Measurements from ENCODE around the gene TCF12.

Gene TCF12

GRCh38 chr15:57118013-57118799 lies 199.8 kb downstream of the TCF12 start:
- no peak for TF ChIP-seq CTCF (IDR thresholded peaks at IDR 0.05; ENCODE audit: control insufficient read depth, insufficient read depth, low read depth, low read length, missing control alignments)
- H3K4me3 ChIP-seq (ENCODE audit: control insufficient read depth, low read depth, low read length) = no peak overlapping the region
- DNase-seq (ENCODE audit: low read depth) = no peak

- no peak for TF ChIP-seq CTCF (IDR thresholded peaks at IDR 0.05; ENCODE audit: control insufficient read depth, insufficient read depth, low read depth, low read length, missing control alignments)
- H3K4me3 ChIP-seq (ENCODE audit: control insufficient read depth, low read depth, low read length) = no peak overlapping the region
- no peak for DNase-seq (ENCODE audit: low read depth)
These were observed 203.8 kb downstream of the TCF12 start for GRCh38 chr15:57122080-57122840.

- no peak for DNase-seq (ENCODE audit: low read depth)
- H3K4me3 ChIP-seq (ENCODE audit: control insufficient read depth, low read depth, low read length) = no peak overlapping the region
- no peak for TF ChIP-seq CTCF (IDR thresholded peaks at IDR 0.05; ENCODE audit: control insufficient read depth, insufficient read depth, low read depth, low read length, missing control alignments)
These were observed 205.6 kb downstream of the TCF12 start for GRCh38 chr15:57124036-57124435.

GRCh38 chr15:57129064-57129463 lies 210.6 kb downstream of the TCF12 start:
- TF ChIP-seq CTCF (IDR thresholded peaks at IDR 0.05; ENCODE audit: control insufficient read depth, insufficient read depth, low read depth, low read length, missing control alignments) = no peak
- no peak overlapping the region for H3K4me3 ChIP-seq (ENCODE audit: control insufficient read depth, low read depth, low read length)

GRCh38 chr15:57130956-57131355 lies 212.5 kb downstream of the TCF12 start:
- DNase-seq (ENCODE audit: low read depth) = no peak
- TF ChIP-seq CTCF (IDR thresholded peaks at IDR 0.05; ENCODE audit: control insufficient read depth, insufficient read depth, low read depth, low read length, missing control alignments) = no peak
- no peak overlapping the region for H3K4me3 ChIP-seq (ENCODE audit: control insufficient read depth, low read depth, low read length)

More at GRCh38 chr15:57129064-57129463, 210.6 kb downstream of the TCF12 start:
- no peak for DNase-seq (ENCODE audit: low read depth)

- no peak for DNase-seq (ENCODE audit: low read depth)
- TF ChIP-seq CTCF (IDR thresholded peaks at IDR 0.05; ENCODE audit: control insufficient read depth, insufficient read depth, low read depth, low read length, missing control alignments) = no peak
- H3K4me3 ChIP-seq (ENCODE audit: control insufficient read depth, low read depth, low read length) = no peak overlapping the region
These were observed 214.9 kb downstream of the TCF12 start for GRCh38 chr15:57133127-57133968.

Measured in AG09309 (cell line).